Activated CD4-positive, alpha-beta T cell treated with anti-CD3 and anti-CD28 coated beads for 36 hours (primary cell): ENCODE measurements around the gene TRABD2B. TPM values are rescaled to one million over a fixed set of nuclear protein-coding genes. Genes with fewer than 3 reads are reported as not detected.

Experiments
- ATAC-seq: fragments of 200-7000 bp; cut with Tn5 transposase; one replicate; pipeline ENCODE4 v1.10.0; 2021; ENCODE audit warnings: mild to moderate bottlenecking, moderate library complexity
- CTCF ChIA-PET: fragments of 350-600 bp; sonication (Branson Sonifier 250); formaldehyde crosslinking; loops from one replicate; lab custom pipeline; 2021; ENCODE audit warnings: antibody characterized with exemption; lab: Charles Lee
- POLR2A ChIA-PET: fragments of 350-600 bp; sonication (Branson Sonifier 250); formaldehyde crosslinking; loops from one replicate; lab custom pipeline; 2021; ENCODE audit warnings: antibody characterized with exemption, inconsistent platforms; lab: Charles Lee
- DNase-seq: peaks from one replicate; pipeline ENCODE4 v3.0.0-alpha.2; 2020
- H3K27ac Mint-ChIP-seq: one replicate; pipeline ENCODE4 v1.8.0; 2021; ENCODE audit warnings: mixed read lengths
- H3K27me3 Mint-ChIP-seq: one replicate; pipeline ENCODE4 v1.8.0; 2021; ENCODE audit warnings: mixed read lengths
- H3K36me3 Mint-ChIP-seq: one replicate; pipeline ENCODE4 v1.8.0; 2021; ENCODE audit warnings: low read depth, mixed read lengths
- H3K4me1 Mint-ChIP-seq: one replicate; pipeline ENCODE4 v1.8.0; 2021; ENCODE audit warnings: mixed read lengths
- H3K4me3 Mint-ChIP-seq: one replicate; pipeline ENCODE4 v1.8.0; 2021; ENCODE audit warnings: mild to moderate bottlenecking, moderate library complexity, mixed read lengths
- H3K9me3 Mint-ChIP-seq: one replicate; pipeline ENCODE4 v1.8.0; 2021; ENCODE audit warnings: low read depth, mixed read lengths
- intact Hi-C, 2 experiments: fragments of 100-400 bp; cut with DNase I in 1 of 2; cut with micrococcal nuclease in 1 of 2; formaldehyde crosslinking; loops; one replicate each; pipeline versions ENCODE4 v1.14.2 to v1.15.1; 2022 to 2024; cut with DNase I, micrococcal nuclease
- total RNA-seq, 2 experiments: library from RNA; stranded (reverse); gene quantifications; one replicate each; pipeline ENCODE4 v1.2.3, GENCODE V29; 2021

The TRABD2B gene
- total RNA-seq, 2 experiments from 2014 or later, result not detected

DNA sequence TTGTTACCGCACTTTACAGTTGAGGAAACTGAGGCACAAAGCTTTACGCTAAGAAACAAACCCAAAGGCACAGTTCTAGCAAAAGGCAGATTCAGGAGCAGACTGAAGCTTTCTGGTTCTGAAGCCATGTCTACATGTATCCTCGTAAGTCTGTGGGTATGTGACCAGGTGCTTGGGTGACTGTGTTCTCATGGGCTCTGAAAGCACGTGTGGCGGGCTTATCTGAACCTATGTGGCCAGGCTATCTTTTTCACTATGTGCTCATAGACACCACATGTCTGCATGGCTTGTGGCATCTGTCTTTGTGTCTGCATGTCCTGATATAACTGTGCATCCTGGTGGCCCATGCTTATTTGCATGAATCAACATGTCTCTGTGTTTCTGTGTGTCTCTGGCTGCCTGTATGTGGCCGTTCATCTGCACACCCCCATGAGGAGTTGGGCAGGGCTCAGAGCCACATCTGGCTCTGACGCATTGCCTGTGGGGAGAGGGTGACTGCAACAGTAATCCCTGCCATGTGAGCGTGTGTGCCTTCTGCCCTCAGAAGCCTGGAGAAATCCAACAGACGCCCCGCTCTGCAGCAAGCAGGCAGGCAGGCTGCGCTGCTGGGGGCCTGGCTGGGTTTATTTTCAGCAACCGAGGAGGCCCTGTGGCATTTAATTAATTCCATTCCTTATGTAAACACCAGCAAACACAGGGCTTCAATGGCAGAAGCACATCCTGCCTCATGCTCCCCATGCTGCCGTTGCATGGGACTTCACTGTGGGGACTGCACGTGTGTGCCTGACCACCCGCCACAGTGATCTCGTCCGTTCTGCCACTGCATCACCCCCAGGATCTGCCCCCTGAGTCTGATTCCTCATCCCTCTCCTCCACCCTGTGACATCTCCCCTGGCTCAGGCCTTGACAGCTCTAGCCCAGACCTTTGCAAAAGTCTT lies 115.4 kb downstream of the TRABD2B start:
- ATAC-seq (no peak), DNase-seq (no peak)
- Mint-ChIP-seq H3K4me1 (no peaks in the 10 kb centered on the region), H3K27ac (no peak overlapping the region), H3K4me3 (no peak overlapping the region), H3K36me3 (no peaks in the 10 kb centered on the region), H3K27me3 (peaks cover 5% of the 10 kb centered on the region), H3K9me3 (no peaks in the 10 kb centered on the region)
- POLR2A ChIA-PET, result no interaction called here
- CTCF ChIA-PET, result interaction anchor here (0.5 kb wide), 1 partner anchor 229 kb away, joined by 3 read pairs; no protein-coding TSS in a partner anchor
- intact Hi-C loops, result no loop called here

DNA sequence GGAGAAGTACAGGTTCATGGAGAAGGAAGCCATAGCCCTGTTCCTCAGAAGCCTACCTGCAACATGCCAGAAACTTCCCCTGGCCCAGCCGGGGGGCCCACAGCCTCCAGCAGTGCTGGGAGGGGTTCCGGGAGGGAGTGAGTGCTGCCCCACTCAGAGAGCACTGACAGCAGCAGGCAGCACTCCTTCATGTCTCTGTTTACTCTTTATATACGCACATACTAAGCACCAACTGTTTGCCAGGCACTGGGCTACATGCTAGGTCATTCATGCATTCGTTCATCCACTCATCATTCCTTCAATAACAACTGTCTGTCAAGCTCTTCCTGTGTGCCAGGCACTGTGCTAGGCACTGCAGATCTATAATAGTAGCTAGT lies 120.6 kb downstream of the TRABD2B start:
- Mint-ChIP-seq H3K27me3 (peaks cover 3% of the 10 kb centered on the region), H3K27ac (no peak overlapping the region), H3K9me3 (no peaks in the 10 kb centered on the region), H3K4me3 (no peak overlapping the region), H3K4me1 (no peaks in the 10 kb centered on the region), H3K36me3 (no peaks in the 10 kb centered on the region)
- CTCF ChIA-PET, result no interaction called here
- POLR2A ChIA-PET, result no interaction called here
- ATAC-seq, result no peak
- no peak for DNase-seq
- intact Hi-C loops, result no loop called here

DNA sequence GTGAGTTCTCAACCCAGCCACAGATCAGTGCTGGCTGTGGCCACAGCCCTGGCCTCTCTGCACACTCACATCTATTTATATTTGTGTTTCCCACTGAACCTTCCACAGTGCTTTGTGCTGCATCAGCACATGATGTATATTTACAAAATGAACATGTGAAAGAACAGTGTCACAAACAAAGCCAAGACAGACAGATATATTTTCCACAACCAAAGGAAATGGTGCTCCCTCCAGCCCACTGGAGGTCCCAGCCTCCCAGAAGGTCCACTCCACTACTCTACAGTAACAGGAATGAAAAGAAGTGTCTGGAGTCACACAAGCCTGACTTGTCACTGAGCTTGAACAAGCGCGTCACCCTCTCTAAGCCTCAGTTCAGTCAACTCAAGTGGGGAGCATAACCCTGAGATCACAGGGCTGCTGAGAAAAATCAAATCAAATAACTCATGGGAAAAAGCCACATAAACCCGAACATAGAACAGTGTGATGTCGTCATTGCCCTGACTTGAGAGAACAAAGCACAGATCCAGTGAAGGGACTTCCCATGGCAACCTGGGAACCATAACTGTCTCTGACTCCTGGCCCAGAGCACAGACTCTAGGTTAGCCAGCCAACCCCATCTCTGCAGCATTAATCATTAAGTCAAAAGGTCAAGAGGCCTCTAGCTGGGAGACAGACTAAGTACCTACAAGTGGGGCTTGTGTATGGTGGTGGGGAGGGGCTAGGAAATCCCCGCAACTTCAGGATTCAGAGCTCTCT lies 121.2 kb downstream of the TRABD2B start:
- Mint-ChIP-seq H3K4me1 (no peaks in the 10 kb centered on the region), H3K9me3 (no peaks in the 10 kb centered on the region), H3K36me3 (no peaks in the 10 kb centered on the region), H3K27ac (no peak overlapping the region), H3K27me3 (peaks cover 3% of the 10 kb centered on the region), H3K4me3 (no peak overlapping the region)
- intact Hi-C loops, result no loop called here
- POLR2A ChIA-PET, result no interaction called here
- DNase-seq (no peak), ATAC-seq (peak; percentile 39)
- CTCF ChIA-PET, result no interaction called here

DNA sequence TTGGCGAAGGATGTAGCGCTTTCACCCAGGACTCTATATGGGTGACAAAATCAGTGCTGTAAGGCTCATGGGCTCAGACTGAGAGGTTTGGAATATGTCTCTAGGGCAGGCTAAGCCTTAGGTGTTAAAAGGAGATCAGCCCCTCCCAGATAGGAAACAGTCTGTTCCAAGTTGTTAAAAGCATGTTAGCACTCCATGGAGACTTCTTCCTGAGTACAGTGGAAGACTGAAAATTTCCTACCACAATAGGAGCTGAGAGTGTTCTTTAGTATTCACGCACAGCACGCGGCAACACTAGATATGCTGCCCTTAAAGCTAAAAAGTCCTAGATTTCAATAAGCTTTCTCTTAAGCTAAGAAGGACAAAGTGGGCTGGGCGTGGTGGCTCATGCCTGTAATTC lies 122.1 kb downstream of the TRABD2B start:
- H3K9me3 Mint-ChIP-seq, result no peaks in the 10 kb centered on the region
- H3K36me3 Mint-ChIP-seq, result no peaks in the 10 kb centered on the region
- intact Hi-C loops, result no loop called here
- ChIA-PET POLR2A (no interaction called here), CTCF (no interaction called here)
- no peaks in the 10 kb centered on the region for H3K4me1 Mint-ChIP-seq
- H3K27me3 Mint-ChIP-seq, result peaks cover 3% of the 10 kb centered on the region
- H3K4me3 Mint-ChIP-seq, result no peak overlapping the region
- H3K27ac Mint-ChIP-seq, result no peak overlapping the region
- DNase-seq, result no peak
- no peak for ATAC-seq

DNA sequence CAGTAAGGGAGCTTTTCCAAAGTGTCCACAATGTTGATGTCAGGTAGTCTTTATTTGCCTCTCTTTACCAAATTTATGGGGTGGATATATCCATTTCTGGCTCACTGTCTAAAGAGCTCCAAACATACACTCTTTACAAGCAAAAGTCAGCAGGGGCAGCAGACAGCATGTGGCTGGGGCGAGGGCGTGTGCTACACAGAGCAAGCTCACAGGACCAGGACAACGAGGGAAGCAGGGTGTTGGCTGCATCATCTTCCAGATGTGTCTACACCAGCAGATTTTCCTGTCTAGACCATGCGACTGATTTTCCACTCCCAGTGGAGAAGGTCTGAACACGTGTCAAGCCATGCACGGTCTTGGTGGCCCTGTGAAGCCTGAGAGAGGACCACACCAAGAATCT lies 123.8 kb downstream of the TRABD2B start:
- DNase-seq, result no peak
- Mint-ChIP-seq H3K36me3 (no peaks in the 10 kb centered on the region), H3K4me3 (no peak overlapping the region), H3K27ac (no peak overlapping the region), H3K9me3 (no peaks in the 10 kb centered on the region), H3K27me3 (peaks cover 3% of the 10 kb centered on the region), H3K4me1 (no peaks in the 10 kb centered on the region)
- no peak for ATAC-seq
- intact Hi-C loops, result no loop called here
- ChIA-PET CTCF (no interaction called here), POLR2A (no interaction called here)

DNA sequence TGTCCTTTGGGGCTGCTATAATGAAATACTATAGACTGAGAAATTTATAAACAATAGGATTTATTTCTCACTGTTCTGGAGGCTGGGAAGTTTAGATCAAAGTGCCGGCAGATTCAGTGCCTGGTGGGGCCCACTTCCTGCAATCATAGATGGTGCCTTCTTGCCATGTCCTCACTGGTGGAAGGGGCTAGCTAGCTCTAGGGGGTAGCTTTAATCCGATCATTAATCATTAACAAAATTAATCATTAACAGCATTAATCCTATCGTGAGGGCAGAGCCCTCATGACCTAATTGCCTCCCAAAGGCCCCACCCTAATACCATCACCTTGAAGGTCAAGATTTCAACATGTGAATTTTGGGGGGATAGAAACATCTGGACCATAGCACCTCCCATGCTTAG lies 124.3 kb downstream of the TRABD2B start:
- intact Hi-C loops, result no loop called here
- H3K4me3 Mint-ChIP-seq, result no peak overlapping the region
- H3K27me3 Mint-ChIP-seq, result peaks cover 3% of the 10 kb centered on the region
- CTCF ChIA-PET, result no interaction called here
- POLR2A ChIA-PET, result no interaction called here
- DNase-seq (no peak), ATAC-seq (no peak)
- no peaks in the 10 kb centered on the region for H3K4me1 Mint-ChIP-seq
- no peak overlapping the region for H3K27ac Mint-ChIP-seq
- no peaks in the 10 kb centered on the region for H3K9me3 Mint-ChIP-seq
- H3K36me3 Mint-ChIP-seq, result no peaks in the 10 kb centered on the region

DNA sequence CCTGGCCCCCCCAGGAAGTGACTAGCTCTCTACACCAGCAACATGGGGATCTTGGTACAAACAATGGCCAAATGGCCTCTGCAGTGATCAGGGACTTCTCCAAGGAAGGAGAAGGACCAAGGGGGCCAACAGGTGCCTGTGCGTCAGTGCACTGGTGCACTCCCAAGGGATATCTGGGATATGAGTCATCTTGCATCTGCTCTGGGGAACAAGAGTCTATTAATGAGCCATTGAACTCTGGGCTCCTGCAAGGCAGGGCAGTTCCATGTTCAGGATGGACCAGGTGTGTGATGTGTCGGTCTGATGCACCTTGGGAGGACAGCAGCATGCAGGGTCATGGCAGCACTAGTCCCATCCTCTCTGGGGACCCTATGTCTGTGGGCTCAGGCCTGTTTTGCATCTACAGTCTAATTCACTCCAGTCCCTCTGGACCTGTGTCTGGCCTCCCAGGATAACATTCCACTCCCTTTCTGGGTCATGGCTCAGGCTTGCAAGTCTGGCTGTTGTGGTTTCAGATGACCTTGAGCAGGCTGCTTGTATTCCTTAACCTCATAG lies 125.3 kb downstream of the TRABD2B start:
- Mint-ChIP-seq H3K9me3 (no peaks in the 10 kb centered on the region), H3K4me3 (no peak overlapping the region), H3K27me3 (peaks cover 3% of the 10 kb centered on the region), H3K36me3 (no peaks in the 10 kb centered on the region), H3K27ac (no peak overlapping the region), H3K4me1 (no peaks in the 10 kb centered on the region)
- CTCF ChIA-PET, result no interaction called here
- intact Hi-C loops, result no loop called here
- POLR2A ChIA-PET, result no interaction called here
- no peak for ATAC-seq
- no peak for DNase-seq

DNA sequence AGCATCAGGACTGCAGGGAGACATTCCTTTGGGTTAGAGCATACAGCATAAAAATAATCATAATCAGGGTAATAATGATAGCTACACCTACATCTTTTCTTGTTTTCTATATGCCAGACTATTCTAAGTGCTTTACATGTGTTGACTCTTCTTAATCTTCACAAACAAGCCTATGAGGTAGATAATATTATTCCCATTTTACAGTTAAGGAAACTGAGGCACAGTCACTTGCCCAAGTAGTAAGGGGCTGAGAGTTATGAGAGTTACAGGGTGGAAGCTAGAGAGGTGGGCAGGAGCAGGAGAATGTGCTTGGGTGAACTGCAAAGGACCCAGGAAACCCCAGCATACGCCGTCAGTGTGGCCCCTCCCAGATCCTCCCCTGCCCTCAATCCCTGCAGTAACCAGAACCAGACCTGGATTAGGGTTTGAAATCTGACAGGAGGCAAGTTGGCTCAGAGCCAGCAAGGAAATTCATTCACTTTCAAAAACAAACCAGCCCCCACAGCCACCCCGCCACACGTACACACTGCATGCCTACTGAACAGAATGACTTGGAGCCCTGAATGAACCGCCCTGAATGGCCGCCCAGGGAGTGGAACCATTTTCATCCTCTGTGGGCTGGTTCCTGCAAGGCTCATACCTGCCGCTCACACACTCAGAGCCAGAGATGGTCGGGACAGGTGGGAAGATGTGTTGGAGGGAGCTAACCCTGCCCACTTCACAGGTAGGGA lies 126.1 kb downstream of the TRABD2B start:
- Mint-ChIP-seq H3K27me3 (peaks cover 3% of the 10 kb centered on the region), H3K36me3 (no peaks in the 10 kb centered on the region), H3K27ac (no peak overlapping the region), H3K4me3 (no peak overlapping the region), H3K4me1 (no peaks in the 10 kb centered on the region), H3K9me3 (no peaks in the 10 kb centered on the region)
- no peak for ATAC-seq
- intact Hi-C loops, result no loop called here
- DNase-seq, result no peak
- ChIA-PET CTCF (no interaction called here), POLR2A (no interaction called here)

DNA sequence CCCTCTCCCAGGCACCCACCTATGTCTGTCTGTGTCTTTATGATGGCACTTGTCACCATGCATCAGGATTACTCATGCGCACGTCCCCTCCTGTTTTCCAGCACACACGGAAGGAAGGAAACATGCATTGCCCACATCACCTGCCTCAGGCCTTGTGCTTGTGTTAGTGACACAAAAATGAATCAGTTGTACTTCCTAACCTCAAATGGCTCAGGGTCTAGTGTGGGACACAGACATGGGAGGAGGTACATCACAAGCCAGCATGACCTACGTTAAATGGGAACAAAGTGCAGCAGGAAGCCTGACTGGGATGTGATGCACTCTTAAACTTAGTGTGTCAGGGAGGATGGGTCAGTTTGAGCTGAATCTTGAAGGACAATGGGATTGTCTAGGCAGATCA lies 126.7 kb downstream of the TRABD2B start:
- Mint-ChIP-seq H3K4me1 (no peaks in the 10 kb centered on the region), H3K27ac (no peak overlapping the region), H3K27me3 (no peaks in the 10 kb centered on the region), H3K36me3 (no peaks in the 10 kb centered on the region), H3K4me3 (no peak overlapping the region), H3K9me3 (no peaks in the 10 kb centered on the region)
- DNase-seq (no peak), ATAC-seq (no peak)
- POLR2A ChIA-PET, result no interaction called here
- CTCF ChIA-PET, result no interaction called here
- intact Hi-C loops, result no loop called here

DNA sequence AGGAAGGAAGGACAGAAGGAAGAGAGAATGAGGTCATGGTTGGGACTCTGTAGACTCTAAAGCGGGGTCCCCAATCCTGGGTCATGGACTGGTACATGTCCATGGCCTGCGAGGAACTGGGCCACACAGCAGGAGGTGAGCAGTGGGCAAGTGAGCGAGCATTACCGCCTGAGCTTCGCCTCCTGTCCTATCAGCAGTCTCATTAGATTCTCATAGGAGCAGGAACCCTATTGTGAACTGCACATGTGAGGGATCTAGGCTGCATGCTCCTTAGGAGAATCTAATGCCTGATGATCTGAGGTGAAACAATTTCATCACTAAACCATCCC lies 128.9 kb downstream of the TRABD2B start:
- ChIA-PET POLR2A (no interaction called here), CTCF (no interaction called here)
- H3K4me1 Mint-ChIP-seq, result no peaks in the 10 kb centered on the region
- H3K4me3 Mint-ChIP-seq, result no peak overlapping the region
- no peaks in the 10 kb centered on the region for H3K9me3 Mint-ChIP-seq
- intact Hi-C loops, result no loop called here
- no peak overlapping the region for H3K27ac Mint-ChIP-seq
- H3K36me3 Mint-ChIP-seq, result no peaks in the 10 kb centered on the region
- DNase-seq (no peak), ATAC-seq (no peak)
- no peaks in the 10 kb centered on the region for H3K27me3 Mint-ChIP-seq

DNA sequence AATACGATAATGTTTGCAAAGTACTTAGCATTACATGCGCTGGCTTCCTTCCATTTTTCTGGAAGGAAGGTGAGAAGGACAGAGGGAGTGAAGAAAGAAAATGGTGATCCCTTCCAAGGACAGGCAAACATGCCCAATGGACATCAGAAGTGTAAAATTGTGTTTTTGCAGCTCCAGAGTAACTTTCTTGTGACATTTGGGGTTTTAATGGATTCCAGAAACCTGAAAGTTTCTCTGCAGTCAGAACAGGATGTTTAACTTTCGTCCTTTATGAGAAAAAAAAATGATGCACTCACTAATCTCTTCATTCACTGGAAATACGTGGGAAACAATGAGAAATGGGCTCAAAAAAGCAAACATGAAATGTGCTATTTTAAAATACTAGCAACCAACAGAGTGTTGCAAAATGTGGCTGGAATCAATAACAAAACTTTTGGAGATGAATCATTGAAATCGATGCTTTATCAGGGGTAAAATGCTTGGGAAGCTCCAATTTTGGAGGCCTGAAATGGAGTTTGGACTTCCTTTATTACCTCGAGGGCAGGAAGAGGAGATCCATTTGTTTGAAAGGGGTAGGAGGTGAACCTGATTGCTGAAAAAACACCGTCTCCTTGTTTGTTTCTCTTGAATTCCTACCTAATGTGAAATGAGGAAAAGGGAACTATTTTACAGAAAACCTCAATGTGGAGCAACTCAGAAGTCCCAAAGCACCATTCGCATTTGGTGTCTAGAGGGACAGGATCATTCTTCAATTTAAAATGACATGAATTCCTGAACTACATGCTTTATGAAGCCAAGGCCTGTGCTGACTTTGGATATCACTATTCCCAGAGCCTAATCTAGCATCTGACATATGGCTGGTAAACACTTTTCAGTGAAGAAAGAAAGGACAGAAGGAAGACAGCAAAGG lies 129.5 kb downstream of the TRABD2B start:
- no peaks in the 10 kb centered on the region for H3K9me3 Mint-ChIP-seq
- H3K4me3 Mint-ChIP-seq, result no peak overlapping the region
- CTCF ChIA-PET, result no interaction called here
- intact Hi-C loops, result no loop called here
- no peaks in the 10 kb centered on the region for H3K4me1 Mint-ChIP-seq
- no peak for ATAC-seq
- H3K36me3 Mint-ChIP-seq, result no peaks in the 10 kb centered on the region
- no peaks in the 10 kb centered on the region for H3K27me3 Mint-ChIP-seq
- no peak for DNase-seq
- H3K27ac Mint-ChIP-seq, result no peak overlapping the region
- POLR2A ChIA-PET, result interaction anchor here (0.6 kb wide), 1 partner anchor 505 kb away, joined by 3 read pairs; no protein-coding TSS in a partner anchor
